GM15510 (cell line): ENCODE measurements around the gene PLAC1.

Experiments used
- POLR2A ChIP-seq: IDR thresholded peaks from 3 replicates; pipeline ENCODE4 v1.6.1; 2011; ENCODE audit warnings: borderline replicate concordance; ENCODE audit not compliant: insufficient read length; ENCODE audit errors: extremely low read depth

Gene PLAC1

GRCh38 chrX:134679644-134680043 is 21.4 kb upstream of the PLAC1 start:
- TF ChIP-seq POLR2A: no peak

- no peak for TF ChIP-seq POLR2A
Observed at GRCh38 chrX:134679221-134679620, 20.9 kb upstream of the PLAC1 start.

GRCh38 chrX:134677332-134677731 is 19.1 kb upstream of the PLAC1 start:
- TF ChIP-seq POLR2A: no peak

DNA sequence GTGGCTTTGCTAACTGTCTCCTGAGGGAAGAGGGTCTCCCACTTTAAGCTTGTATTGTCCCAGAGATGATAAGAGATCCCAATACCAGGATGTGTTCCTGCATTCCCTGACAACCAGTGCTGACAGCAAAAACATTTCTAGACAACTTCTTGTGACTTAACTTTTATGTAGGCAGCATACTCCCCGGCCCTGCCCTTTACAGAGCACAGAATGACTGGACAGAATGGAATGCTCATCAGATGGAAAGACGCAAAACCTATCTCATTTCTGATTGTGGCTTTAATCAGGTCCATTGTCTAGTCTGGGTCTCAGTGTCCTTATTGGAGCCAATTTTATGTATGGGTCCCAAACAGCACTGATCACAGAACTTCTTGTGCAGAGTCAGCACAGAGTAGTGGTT is 18.2 kb upstream of the PLAC1 start:
- no peak for TF ChIP-seq POLR2A

DNA sequence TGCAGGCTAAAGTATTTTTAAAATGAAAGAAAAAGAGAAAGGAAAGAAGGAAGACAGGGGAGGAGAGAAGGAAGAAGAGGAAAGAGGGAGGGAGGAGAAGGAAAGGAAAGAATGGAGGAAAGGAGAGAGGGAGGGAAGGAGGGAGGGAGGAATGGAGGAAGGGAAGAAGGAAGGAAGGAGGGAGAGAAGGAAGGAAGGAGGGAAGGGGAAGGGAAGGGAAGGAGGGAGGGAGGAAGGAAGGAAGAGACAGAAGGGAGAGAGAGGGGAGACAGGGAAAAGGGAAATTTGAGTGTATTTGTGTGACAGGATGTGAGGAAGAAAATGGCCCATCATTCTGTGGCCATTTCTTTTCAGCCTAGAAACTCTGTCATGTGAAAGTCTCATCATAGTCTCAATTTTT is 14.9 kb upstream of the PLAC1 start:
- TF ChIP-seq POLR2A: no peak

GRCh38 chrX:134672101-134672500 is 13.8 kb upstream of the PLAC1 start:
- TF ChIP-seq POLR2A: no peak

DNA sequence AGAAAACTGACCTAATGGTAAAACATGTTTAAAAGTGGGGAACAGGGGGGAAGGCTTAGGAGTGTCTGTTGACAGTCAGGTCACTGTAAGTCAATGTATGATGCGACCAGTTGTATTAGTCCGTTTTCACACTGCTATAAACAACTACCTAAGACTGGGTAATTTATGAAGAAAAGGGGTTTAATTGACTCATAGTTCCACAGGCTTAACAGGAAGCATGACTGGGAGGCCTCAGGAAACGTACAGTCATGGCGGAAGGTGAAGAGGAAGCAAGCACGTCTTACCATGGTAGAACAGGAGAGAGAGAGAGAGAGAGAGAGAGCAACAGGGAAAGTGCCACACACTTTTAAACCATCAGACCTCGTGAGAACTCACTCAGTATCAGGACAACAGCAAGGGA is 13.0 kb upstream of the PLAC1 start:
- no peak for TF ChIP-seq POLR2A

GRCh38 chrX:134670134-134670924 is 12.1 kb upstream of the PLAC1 start:
- TF ChIP-seq POLR2A: no peak

DNA sequence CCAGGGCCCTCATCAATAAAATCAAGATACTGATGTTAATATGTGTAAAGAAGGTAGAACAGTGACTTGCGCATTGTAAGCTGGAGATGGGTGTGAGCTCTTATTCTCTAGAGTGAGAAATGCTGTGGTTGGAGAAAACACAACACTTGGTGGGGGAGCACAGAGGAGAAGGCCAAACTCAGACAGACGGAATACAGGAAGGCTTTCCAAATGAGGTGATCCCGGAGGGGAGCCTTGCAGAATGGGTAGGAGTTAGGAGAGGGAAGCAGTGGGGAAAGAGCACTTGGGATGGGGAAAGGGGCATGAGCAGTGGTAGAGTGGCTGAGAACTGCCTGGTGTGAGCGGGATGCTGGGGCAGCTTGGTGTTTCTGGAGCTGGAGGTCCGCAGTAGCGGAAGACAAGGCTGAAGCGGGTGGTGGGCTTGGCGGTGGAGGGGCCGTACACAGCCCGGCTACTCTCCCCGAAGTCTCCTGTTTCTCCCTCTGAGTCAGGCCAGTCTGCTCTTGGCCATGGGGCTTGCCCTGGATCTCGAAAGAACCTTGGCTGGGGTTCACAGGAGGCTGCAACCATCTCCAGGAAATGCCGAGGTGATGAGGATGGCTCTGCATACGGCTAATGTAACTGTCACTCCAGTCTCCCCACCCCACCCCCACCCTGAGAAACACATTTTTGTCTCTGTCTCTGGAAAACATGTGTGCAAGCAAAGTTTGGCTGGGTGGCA is 11.3 kb upstream of the PLAC1 start:
- TF ChIP-seq POLR2A: no peak

GRCh38 chrX:134664202-134664601 is 5.9 kb upstream of the PLAC1 start:
- TF ChIP-seq POLR2A: no peak

- TF ChIP-seq POLR2A: no peak
Observed at GRCh38 chrX:134661295-134661694, 3.0 kb upstream of the PLAC1 start.

- no peak for TF ChIP-seq POLR2A
Observed at GRCh38 chrX:134660627-134661026, 2.4 kb upstream of the PLAC1 start.

DNA sequence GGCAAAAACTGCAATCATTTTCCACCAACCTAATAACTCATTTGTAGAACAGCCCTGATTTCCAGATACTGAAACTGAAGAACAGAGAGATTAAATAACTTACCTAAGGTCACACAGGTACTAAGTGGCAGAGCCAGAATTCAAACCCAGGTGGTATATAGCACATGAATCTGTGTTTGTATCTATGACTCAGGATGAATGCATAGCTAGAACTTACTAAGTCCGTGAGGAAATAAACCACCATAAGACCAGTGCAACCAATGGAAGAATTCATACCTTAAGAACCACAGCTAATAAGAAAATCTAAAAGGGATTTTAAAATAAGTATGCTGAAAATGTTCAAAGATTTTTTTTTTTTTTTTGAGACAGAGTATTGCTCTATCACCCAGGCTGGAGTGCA is 1.5 kb upstream of the PLAC1 start:
- TF ChIP-seq POLR2A: no peak

GRCh38 chrX:134658760-134659023 is 421 bp upstream of the PLAC1 start:
- TF ChIP-seq POLR2A: no peak

DNA sequence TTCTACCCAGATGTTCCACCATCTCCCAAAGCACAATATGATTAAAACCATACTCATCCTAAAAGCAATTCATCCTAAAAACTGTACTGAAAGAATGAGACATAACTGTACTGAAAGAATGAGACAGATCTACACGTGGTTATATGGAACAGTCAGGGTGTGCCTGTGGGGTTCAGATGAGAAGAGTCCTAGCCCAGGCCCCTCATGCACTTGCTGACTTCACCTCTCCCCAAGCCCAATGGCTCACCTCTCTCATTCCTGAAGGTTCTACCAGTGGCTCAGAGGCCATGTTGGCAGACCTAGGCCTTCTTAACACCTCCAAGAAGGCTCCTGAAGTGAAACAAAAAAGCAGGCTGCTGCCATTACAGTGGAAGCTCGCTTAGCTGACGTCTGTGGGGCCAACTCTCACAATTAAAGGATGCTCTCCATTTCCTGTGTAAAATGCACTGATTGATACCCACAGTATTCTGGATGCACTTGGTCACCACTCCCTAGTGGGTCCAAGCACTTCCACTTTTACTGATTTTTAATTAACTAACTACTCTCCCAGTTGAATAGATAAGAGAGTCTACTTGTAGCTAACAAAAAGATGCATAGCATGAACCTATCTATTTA is 3.8 kb downstream of the PLAC1 start:
- TF ChIP-seq POLR2A: no peak

- no peak for TF ChIP-seq POLR2A
Observed at GRCh38 chrX:134653835-134654234, 4.4 kb downstream of the PLAC1 start.
